PC-3 (cell line): ENCODE measurements around the gene MPPED1. TPM values are rescaled to one million over a fixed set of nuclear protein-coding genes. Genes with fewer than 3 reads are reported as not detected.

Source experiments
- ATAC-seq: fragments of 200-7000 bp; cut with Tn5 transposase; 2 replicates; pipeline ENCODE4 v1.9.1; 2020; ENCODE audit warnings: mild to moderate bottlenecking, moderate library complexity
- BruUV-seq: library from RNA; stranded (reverse); fragments of 400-500 nt; replicated peaks from 2 replicates; lab custom pipeline; 2021; lab: Mats Ljungman, UMichigan
- CTCF ChIA-PET: fragments of 300-600 bp; sonication (Branson Sonifier 250); formaldehyde crosslinking; loops from one replicate; lab custom pipeline; 2022; ENCODE audit warnings: antibody characterized with exemption; lab: Charles Lee
- POLR2A ChIA-PET: fragments of 300-600 bp; sonication (Branson Sonifier 250); formaldehyde crosslinking; loops from one replicate; lab custom pipeline; 2022; ENCODE audit warnings: antibody characterized with exemption; ENCODE audit not compliant: unreplicated experiment; lab: Charles Lee
- DNase-seq: peaks from one replicate; pipeline ENCODE4 v3.0.0-alpha.2; 2015
- H2AFZ ChIP-seq: fragments of 300-600 bp; sonication (generic); 2 replicates; pipeline ENCODE4 v1.6.0; 2016; ENCODE audit warnings: antibody characterized with exemption, low read length
- H3F3A ChIP-seq: fragments of 300-600 bp; sonication (generic); one replicate; pipeline ENCODE4 v1.6.0; 2017; ENCODE audit warnings: antibody characterized with exemption, low read length, control low read depth, mild to moderate bottlenecking; ENCODE audit not compliant: unreplicated experiment
- H3K27ac ChIP-seq: fragments of 300-600 bp; sonication (generic); 2 replicates; pipeline ENCODE4 v1.5.1; 2016; ENCODE audit warnings: mild to moderate bottlenecking, low read length
- H3K27me3 ChIP-seq: fragments of 300-600 bp; sonication (generic); 2 replicates; pipeline ENCODE4 v1.6.1; 2016; ENCODE audit warnings: low read length, mixed read lengths
- H3K36me3 ChIP-seq: fragments of 300-600 bp; sonication (generic); 2 replicates; pipeline ENCODE4 v1.6.1; 2016; ENCODE audit warnings: low read depth, mixed run types, low read length, mixed read lengths
- H3K4me1 ChIP-seq: fragments of 300-600 bp; sonication (generic); 2 replicates; pipeline ENCODE4 v1.5.1; 2016; ENCODE audit warnings: low read length; ENCODE audit not compliant: insufficient read depth
- H3K4me2 ChIP-seq: fragments of 300-600 bp; sonication (generic); 2 replicates; pipeline ENCODE4 v1.6.0; 2016; ENCODE audit warnings: low read length
- H3K4me3 ChIP-seq: fragments of 300-600 bp; sonication (generic); 2 replicates; pipeline ENCODE4 v1.5.1; 2016; ENCODE audit warnings: mild to moderate bottlenecking, low read length, mixed read lengths
- H3K79me2 ChIP-seq: fragments of 300-600 bp; sonication (generic); 2 replicates; pipeline ENCODE4 v1.6.1; 2017; ENCODE audit warnings: low read length, mixed read lengths
- H3K9ac ChIP-seq: fragments of 300-600 bp; sonication (generic); 2 replicates; pipeline ENCODE4 v1.6.0; 2016; ENCODE audit warnings: mild to moderate bottlenecking, low read length
- H3K9me2 ChIP-seq: fragments of 300-600 bp; sonication (generic); replicated peaks from 2 replicates; pipeline ENCODE4 v1.6.1; 2016; ENCODE audit warnings: mixed run types, low read length, mixed read lengths
- H3K9me3 ChIP-seq: fragments of 300-600 bp; sonication (generic); 2 replicates; pipeline ENCODE4 v1.6.1; 2016; ENCODE audit warnings: low read length, mixed read lengths
- H4K20me1 ChIP-seq: fragments of 300-600 bp; sonication (generic); 2 replicates; pipeline ENCODE4 v1.6.1; 2016; ENCODE audit warnings: low read length, mixed read lengths
- CTCF ChIP-seq: fragments of 300-600 bp; sonication (generic); conservative IDR thresholded peaks from 2 replicates; pipeline ENCODE4 v1.5.1; 2017; ENCODE audit warnings: antibody characterized with exemption, low read depth, mild to moderate bottlenecking, low read length
- EZH2 ChIP-seq: fragments of 300-600 bp; sonication (generic); IDR thresholded peaks from one replicate; pipeline ENCODE4 v1.6.1; 2017; ENCODE audit warnings: antibody characterized with exemption, mild to moderate bottlenecking, low read length; ENCODE audit not compliant: unreplicated experiment
- EZH2phosphoT487 ChIP-seq: fragments of 300-600 bp; sonication (generic); IDR thresholded peaks from 2 replicates; pipeline ENCODE4 v1.6.1; 2018; ENCODE audit warnings: mild to moderate bottlenecking, antibody characterized with exemption, low read length, borderline replicate concordance
- intact Hi-C: fragments of 100-400 bp; cut with micrococcal nuclease; formaldehyde crosslinking; loops from 2 replicates; pipeline ENCODE4 v1.9.0; 2023
- total RNA-seq: library from RNA; depleted of rRNA; stranded (reverse); fragments of >200 nt; gene quantifications from 2 replicates; pipeline ENCODE4 v1.2.3, GENCODE V29; 2014

MPPED1 gene
- total RNA-seq, 1 experiment from 2014 or later, result not detected

DNA sequence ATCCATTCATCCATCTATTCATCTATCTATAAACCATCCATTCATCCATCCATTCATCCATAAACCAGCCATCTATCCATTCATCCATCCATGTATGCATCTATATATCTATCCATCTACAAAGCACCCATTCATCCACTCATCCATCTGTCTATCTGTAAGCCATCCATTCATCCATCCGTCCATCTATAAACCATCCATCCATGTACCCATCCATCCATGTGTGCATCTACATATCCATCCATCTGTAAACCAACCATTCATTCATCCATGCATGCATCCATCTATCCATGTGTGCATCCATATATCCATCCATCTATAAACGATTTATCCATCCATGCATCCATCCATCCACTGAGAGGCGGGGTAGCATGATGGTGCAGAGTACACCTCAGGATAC lies 58.4 kb downstream of the MPPED1 start:
- TF ChIP-seq CTCF (no peak), EZH2phosphoT487 (no peak), EZH2 (no peak)
- no peaks in the 10 kb centered on the region for H4K20me1 ChIP-seq
- intact Hi-C loops, result no loop called here

GRCh38 chr22:43470941-43471585 lies 59.2 kb downstream of the MPPED1 start:
- no peak overlapping the region for H3K4me2 ChIP-seq
- H3K36me3 ChIP-seq, result no peaks in the 10 kb centered on the region
- H3K9ac ChIP-seq, result no peak overlapping the region
- no peaks in the 10 kb centered on the region for H4K20me1 ChIP-seq
- no peaks in the 10 kb centered on the region for H3K9me2 ChIP-seq
- no peak overlapping the region for H2AFZ ChIP-seq
- H3K79me2 ChIP-seq, result no peaks in the 10 kb centered on the region
- no TSS peak for BruUV-seq
- TF ChIP-seq EZH2phosphoT487, result no peak
- TF ChIP-seq CTCF, result no peak
- no peak for TF ChIP-seq EZH2
- intact Hi-C loops, result no loop called here
- H3K9me3 ChIP-seq, result no peaks in the 10 kb centered on the region
- CTCF ChIA-PET, result no interaction called here
- no peak overlapping the region for H3K27ac ChIP-seq
- peaks cover 10% of the 10 kb centered on the region; the same call in 1 of the 2 replicates for H3K27me3 ChIP-seq
- no peak for ATAC-seq
- H3K4me1 ChIP-seq, result no peaks in the 10 kb centered on the region
- no peak overlapping the region for H3K4me3 ChIP-seq
- DNase-seq, result no peak
- POLR2A ChIA-PET, result no interaction called here
- H3F3A ChIP-seq, result no peaks in the 10 kb centered on the region

More for the DNA sequence above, 58.4 kb downstream of the MPPED1 start:
- Histone ChIP-seq H3K9me2 (no peaks in the 10 kb centered on the region), H3K4me2 (no peak overlapping the region), H3K4me3 (no peak overlapping the region), H2AFZ (no peak overlapping the region), H3K27me3 (peaks cover 10% of the 10 kb centered on the region; the same call in 1 of the 2 replicates), H3K79me2 (no peaks in the 10 kb centered on the region), H3F3A (no peaks in the 10 kb centered on the region), H3K27ac (no peak overlapping the region), H3K4me1 (no peaks in the 10 kb centered on the region), H3K9me3 (no peaks in the 10 kb centered on the region), H3K9ac (no peak overlapping the region), H3K36me3 (no peaks in the 10 kb centered on the region)
- BruUV-seq, result no TSS peak
- DNase-seq (no peak), ATAC-seq (no peak)
- POLR2A ChIA-PET, result no interaction called here
- CTCF ChIA-PET, result no interaction called here

- Histone ChIP-seq H2AFZ (no peak overlapping the region), H3K4me1 (no peaks in the 10 kb centered on the region), H3K4me3 (no peak overlapping the region), H3K9me3 (no peaks in the 10 kb centered on the region), H3K9me2 (no peaks in the 10 kb centered on the region), H3K27ac (no peak overlapping the region), H3K4me2 (no peak overlapping the region), H3F3A (no peaks in the 10 kb centered on the region), H3K79me2 (no peaks in the 10 kb centered on the region), H3K9ac (no peak overlapping the region), H3K36me3 (no peaks in the 10 kb centered on the region), H4K20me1 (no peaks in the 10 kb centered on the region), H3K27me3 (peaks cover 10% of the 10 kb centered on the region; the same call in 1 of the 2 replicates)
- POLR2A ChIA-PET, result no interaction called here
- no TSS peak for BruUV-seq
- CTCF ChIA-PET, result no interaction called here
- ATAC-seq, result no peak
- TF ChIP-seq EZH2phosphoT487 (no peak), EZH2 (no peak), CTCF (no peak)
- DNase-seq, result no peak
- intact Hi-C loops, result no loop called here
These were observed 59.9 kb downstream of the MPPED1 start for GRCh38 chr22:43471606-43472135.
